ENCODE results near the gene YWHAB. TPM values are rescaled to one million over a fixed set of nuclear protein-coding genes. Genes with fewer than 3 reads are reported as not detected.

Gene YWHAB
- total RNA-seq, 3 donors from 2014 or later = 125 to 155 (median 139) TPM

GRCh38 chr20:44894959-44895358 is 9.5 kb downstream of the YWHAB start:
- TF ChIP-seq POLR2AphosphoS5 (IDR thresholded peaks at IDR 0.05) = no peak
- no peak for TF ChIP-seq CTCF (IDR thresholded peaks at IDR 0.05)
- no peak for TF ChIP-seq POLR2A (IDR thresholded peaks at IDR 0.05)
- no peak for DNase-seq (ENCODE audit: low spot score in 2 of 2)
- intact Hi-C loops (cut with DNase I; ENCODE audit: low total_unique reads) = no loop called here
- Histone ChIP-seq H3K4me3 (no peak overlapping the region), H3K36me3 (no peaks in the 10 kb centered on the region), H3K9me3 (no peaks in the 10 kb centered on the region), H3K27ac (no peak overlapping the region), H3K27me3 (no peaks in the 10 kb centered on the region), H3K4me1 (peaks cover 0 to 9% of the 10 kb centered on the region in 2 donors)

DNA sequence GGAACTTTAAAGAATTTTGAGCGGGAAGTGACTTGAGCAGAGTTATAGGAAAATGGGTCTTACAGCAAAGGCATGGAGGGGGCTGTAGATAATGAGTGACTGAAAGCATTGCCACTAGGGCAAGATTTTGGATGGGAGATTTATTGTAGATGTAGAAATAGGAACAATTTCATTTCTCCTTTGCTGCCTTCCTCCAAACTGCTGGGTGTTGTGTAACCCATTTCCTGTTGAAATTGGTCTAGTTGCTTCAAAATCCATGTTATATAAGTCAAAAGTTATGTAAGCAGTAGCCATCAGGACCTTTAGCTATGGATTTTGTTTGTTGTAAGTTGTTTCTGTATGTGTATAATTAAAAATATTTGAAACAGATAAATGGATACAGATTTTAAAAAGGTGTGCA is 11.1 kb downstream of the YWHAB start:
- Histone ChIP-seq H3K36me3 (no peaks in the 10 kb centered on the region), H3K4me3 (no peak overlapping the region), H3K4me1 (peaks cover 0 to 9% of the 10 kb centered on the region in 2 donors), H3K27ac (no peak overlapping the region), H3K27me3 (no peaks in the 10 kb centered on the region), H3K9me3 (no peaks in the 10 kb centered on the region)
- intact Hi-C loops (cut with DNase I; ENCODE audit: low total_unique reads) = no loop called here
- no peak for DNase-seq (ENCODE audit: low spot score in 2 of 2)
- TF ChIP-seq POLR2A (IDR thresholded peaks at IDR 0.05) (no peak), POLR2AphosphoS5 (IDR thresholded peaks at IDR 0.05) (no peak), CTCF (IDR thresholded peaks at IDR 0.05) (no peak)

DNA sequence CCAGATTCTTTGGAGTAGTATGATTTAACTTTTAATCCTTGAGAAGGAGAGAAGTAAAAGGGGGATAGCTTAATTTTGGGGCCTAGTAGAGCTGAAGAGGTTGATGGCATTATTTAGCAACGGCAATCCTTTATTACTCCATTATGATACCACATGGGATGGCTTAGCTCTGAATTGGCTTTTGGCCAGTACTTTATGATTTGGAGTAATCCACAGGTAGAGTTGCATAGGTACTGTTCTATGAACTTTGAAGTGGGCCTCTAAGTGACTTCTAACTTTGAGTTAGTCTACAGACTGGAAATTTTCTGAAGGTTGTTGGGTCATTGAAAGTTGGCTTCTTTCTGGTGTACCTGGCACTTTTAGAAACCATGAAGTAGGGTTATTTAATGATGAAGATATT is 11.6 kb downstream of the YWHAB start:
- Histone ChIP-seq H3K27me3 (no peaks in the 10 kb centered on the region), H3K36me3 (no peaks in the 10 kb centered on the region), H3K27ac (no peak overlapping the region), H3K4me1 (peaks cover 0 to 9% of the 10 kb centered on the region in 2 donors), H3K9me3 (no peaks in the 10 kb centered on the region), H3K4me3 (no peak overlapping the region)
- DNase-seq (ENCODE audit: low spot score in 2 of 2) = no peak
- intact Hi-C loops (cut with DNase I; ENCODE audit: low total_unique reads) = no loop called here
- TF ChIP-seq CTCF (IDR thresholded peaks at IDR 0.05) (no peak), POLR2AphosphoS5 (IDR thresholded peaks at IDR 0.05) (no peak), POLR2A (IDR thresholded peaks at IDR 0.05) (no peak)

- H3K36me3 ChIP-seq = peaks cover 10% of the 10 kb centered on the region
- intact Hi-C loops (cut with DNase I; ENCODE audit: low total_unique reads) = no loop called here
- peaks cover 0 to 9% of the 10 kb centered on the region in 2 donors for H3K4me1 ChIP-seq
- TF ChIP-seq POLR2A (IDR thresholded peaks at IDR 0.05) (no peak), CTCF (IDR thresholded peaks at IDR 0.05) (no peak), POLR2AphosphoS5 (IDR thresholded peaks at IDR 0.05) (no peak)
- no peaks in the 10 kb centered on the region for H3K9me3 ChIP-seq
- H3K27me3 ChIP-seq = no peaks in the 10 kb centered on the region
- no peak overlapping the region for H3K4me3 ChIP-seq
- no peak overlapping the region for H3K27ac ChIP-seq
- DNase-seq (ENCODE audit: low spot score in 2 of 2) = no peak
Observed at GRCh38 chr20:44900231-44900854, 14.8 kb downstream of the YWHAB start.

DNA sequence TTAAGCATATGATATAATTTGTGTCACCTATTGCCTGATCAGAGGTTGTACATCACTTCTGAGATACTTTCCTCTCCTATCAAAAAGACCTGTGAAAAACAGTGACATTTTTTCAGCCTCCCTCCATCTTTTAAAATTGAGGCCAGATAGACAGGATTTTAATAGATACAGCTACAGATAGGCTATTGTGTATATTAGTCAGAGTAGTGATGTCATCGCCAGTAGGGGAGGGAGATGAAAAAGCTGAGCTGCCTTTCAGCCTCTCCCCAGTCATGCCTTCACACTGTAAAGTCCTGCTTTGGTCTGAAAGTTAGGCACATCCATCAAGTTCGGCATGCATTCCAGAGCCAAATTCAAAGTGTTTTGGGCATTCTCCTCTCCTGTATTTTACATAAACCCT is 16.5 kb downstream of the YWHAB start:
- H3K27ac ChIP-seq = no peak overlapping the region
- no peaks in the 10 kb centered on the region for H3K27me3 ChIP-seq
- peaks cover 0 to 9% of the 10 kb centered on the region in 2 donors for H3K4me1 ChIP-seq
- DNase-seq (ENCODE audit: low spot score in 2 of 2) = no peak
- no peak for TF ChIP-seq CTCF (IDR thresholded peaks at IDR 0.05)
- no peak for TF ChIP-seq POLR2AphosphoS5 (IDR thresholded peaks at IDR 0.05)
- no peak for TF ChIP-seq POLR2A (IDR thresholded peaks at IDR 0.05)
- peaks cover 10% of the 10 kb centered on the region for H3K36me3 ChIP-seq
- H3K4me3 ChIP-seq = no peak overlapping the region
- no peaks in the 10 kb centered on the region for H3K9me3 ChIP-seq
- intact Hi-C loops (cut with DNase I; ENCODE audit: low total_unique reads) = no loop called here
